Measurements from ENCODE around the gene GGA1. TPM values are rescaled to one million over a fixed set of nuclear protein-coding genes. Genes with fewer than 3 reads are reported as not detected.

Gene GGA1
- total RNA-seq, 4 donors from 2014 or later, result 30.3 to 44.7 (median 40.9) TPM

DNA sequence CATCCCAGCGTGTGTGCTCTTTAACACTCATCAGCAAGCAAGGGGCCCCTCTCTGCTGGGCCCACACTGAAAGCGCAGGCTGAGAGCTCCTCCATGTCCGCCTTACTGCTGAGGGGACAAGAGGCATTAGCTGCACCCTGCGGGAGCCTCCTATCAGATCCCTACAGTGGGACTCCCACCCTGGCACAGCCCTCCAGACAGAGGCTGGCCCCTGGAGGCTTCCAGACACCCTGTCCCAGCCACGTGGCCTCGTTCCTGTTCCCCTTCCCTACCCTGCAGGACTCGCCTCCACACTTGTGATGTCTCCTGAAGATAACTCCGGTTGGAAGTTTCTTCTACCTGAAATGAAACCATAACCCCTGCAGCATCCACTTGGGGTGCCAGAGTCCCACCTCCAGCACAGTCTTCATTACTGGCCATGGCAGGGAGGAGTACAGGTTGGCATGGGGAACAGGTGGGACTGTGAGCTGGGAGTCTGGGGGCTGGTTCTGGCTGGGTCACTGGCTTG is 25.8 kb downstream of the GGA1 start:
- peak overlapping the region; percentile 53 to 85 (median 76) for H3K27ac ChIP-seq (replicated peaks in 1 of 4)
- WGBS, result 31% methylated on average over 8 of the region's 8 CpGs
- peak overlapping the region; percentile 20 to 46 (median 27) for H3K4me3 ChIP-seq
- no peak for DNase-seq (ENCODE audit: extremely low spot score)
- H3K27me3 ChIP-seq, result peaks cover 0 to 8% (median 3%) of the 10 kb centered on the region in 4 donors
- intact Hi-C loops (cut with DNase I), result no loop called here
- peaks cover 0 to 34% (median 31%) of the 10 kb centered on the region in 4 donors for H3K36me3 ChIP-seq
- TF ChIP-seq EP300 (IDR thresholded peaks at IDR 0.05) (no peak), POLR2A (IDR thresholded peaks at IDR 0.05; ENCODE audit: low read depth) (no peak), POLR2AphosphoS5 (IDR thresholded peaks at IDR 0.05) (no peak)
- TF ChIP-seq, protein P1, sequence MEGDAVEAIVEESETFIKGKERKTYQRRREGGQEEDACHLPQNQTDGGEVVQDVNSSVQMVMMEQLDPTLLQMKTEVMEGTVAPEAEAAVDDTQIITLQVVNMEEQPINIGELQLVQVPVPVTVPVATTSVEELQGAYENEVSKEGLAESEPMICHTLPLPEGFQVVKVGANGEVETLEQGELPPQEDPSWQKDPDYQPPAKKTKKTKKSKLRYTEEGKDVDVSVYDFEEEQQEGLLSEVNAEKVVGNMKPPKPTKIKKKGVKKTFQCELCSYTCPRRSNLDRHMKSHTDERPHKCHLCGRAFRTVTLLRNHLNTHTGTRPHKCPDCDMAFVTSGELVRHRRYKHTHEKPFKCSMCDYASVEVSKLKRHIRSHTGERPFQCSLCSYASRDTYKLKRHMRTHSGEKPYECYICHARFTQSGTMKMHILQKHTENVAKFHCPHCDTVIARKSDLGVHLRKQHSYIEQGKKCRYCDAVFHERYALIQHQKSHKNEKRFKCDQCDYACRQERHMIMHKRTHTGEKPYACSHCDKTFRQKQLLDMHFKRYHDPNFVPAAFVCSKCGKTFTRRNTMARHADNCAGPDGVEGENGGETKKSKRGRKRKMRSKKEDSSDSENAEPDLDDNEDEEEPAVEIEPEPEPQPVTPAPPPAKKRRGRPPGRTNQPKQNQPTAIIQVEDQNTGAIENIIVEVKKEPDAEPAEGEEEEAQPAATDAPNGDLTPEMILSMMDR (IDR thresholded peaks at IDR 0.05), result no peak
- no peaks in the 10 kb centered on the region for H3K9me3 ChIP-seq
- H3K4me1 ChIP-seq, result peaks cover 41 to 49% (median 43%) of the 10 kb centered on the region in 4 donors

DNA sequence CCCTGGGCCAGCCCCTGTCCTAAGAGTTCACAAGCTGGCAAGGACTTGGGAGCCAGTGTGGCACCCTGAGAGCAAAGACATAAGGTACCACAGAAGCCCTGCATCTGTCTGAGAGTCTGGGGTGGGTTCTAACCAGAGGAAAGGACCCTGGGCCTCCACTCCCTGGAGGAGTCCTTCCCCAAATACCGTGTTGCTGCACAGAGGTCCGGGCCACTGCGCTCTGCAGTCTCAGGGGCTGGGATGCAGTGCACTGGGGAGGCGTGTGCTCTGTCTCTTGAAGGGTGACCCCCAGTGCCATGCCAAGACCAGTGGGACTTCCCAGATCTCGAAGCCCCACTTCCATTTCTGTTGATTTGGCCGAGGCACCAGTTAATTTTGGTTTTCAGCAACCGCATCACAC is 26.5 kb downstream of the GGA1 start:
- 91% methylated on average over 7 of the region's 7 CpGs for WGBS
- Histone ChIP-seq H3K27ac (replicated peaks in 1 of 4) (peak overlapping the region in 3 of 4 donors; percentile 71 to 85 (median 81)), H3K9me3 (no peaks in the 10 kb centered on the region), H3K27me3 (peaks cover 0 to 14% (median 10%) of the 10 kb centered on the region in 4 donors), H3K36me3 (peaks cover 0 to 27% (median 24%) of the 10 kb centered on the region in 4 donors), H3K4me3 (no peak overlapping the region), H3K4me1 (peaks cover 47 to 56% (median 50%) of the 10 kb centered on the region in 4 donors)
- TF ChIP-seq EP300 (IDR thresholded peaks at IDR 0.05), result no peak
- TF ChIP-seq POLR2AphosphoS5 (IDR thresholded peaks at IDR 0.05), result no peak
- TF ChIP-seq, protein P1 (IDR thresholded peaks at IDR 0.05), result no peak
- no peak for TF ChIP-seq POLR2A (IDR thresholded peaks at IDR 0.05; ENCODE audit: low read depth)
- intact Hi-C loops (cut with DNase I), result no loop called here
- no peak for DNase-seq (ENCODE audit: extremely low spot score)

DNA sequence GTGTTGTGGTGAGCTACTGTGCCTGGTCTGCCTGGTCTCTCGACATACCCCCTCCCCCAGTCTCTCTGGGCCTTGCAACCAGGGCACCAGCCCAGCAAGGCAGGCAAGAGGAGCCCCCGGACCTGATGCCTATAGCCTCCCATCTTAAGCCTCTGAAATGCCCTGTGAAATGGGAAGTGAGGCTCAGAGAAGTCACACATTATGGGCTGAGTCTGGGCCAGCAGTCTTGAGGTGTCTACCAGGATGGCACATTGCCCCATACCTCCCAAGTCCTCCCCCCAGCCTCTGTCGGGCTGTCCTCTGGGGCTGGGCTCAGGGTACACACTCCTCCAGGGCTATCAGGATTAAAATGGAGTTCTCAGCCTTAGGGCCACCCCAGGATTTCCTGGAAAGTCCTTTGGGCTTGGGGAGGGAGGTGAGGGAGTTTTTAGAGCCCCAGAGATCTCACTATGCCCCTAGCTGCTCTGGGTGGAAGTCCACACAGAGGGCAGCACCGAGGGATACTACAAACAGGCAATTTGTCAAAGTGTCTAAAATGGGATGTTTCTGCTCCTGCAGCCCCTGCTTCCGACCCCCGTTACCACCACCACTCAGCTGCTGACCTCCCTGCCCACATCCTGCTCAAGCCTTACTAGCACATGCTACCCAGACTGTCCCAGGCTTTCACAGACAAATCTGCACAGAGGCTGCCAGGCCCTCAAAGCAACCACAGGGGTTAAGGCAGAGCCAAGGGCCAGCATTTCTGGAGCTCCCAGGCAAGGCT is 27.7 kb downstream of the GGA1 start:
- TF ChIP-seq, protein P1 (IDR thresholded peaks at IDR 0.05), result no peak
- TF ChIP-seq POLR2A (IDR thresholded peaks at IDR 0.05; ENCODE audit: low read depth) (no peak), POLR2AphosphoS5 (IDR thresholded peaks at IDR 0.05) (no peak), EP300 (IDR thresholded peaks at IDR 0.05) (no peak)
- peaks cover 3 to 26% (median 12%) of the 10 kb centered on the region in 4 donors for H3K27me3 ChIP-seq
- H3K4me1 ChIP-seq, result peaks cover 53 to 68% (median 57%) of the 10 kb centered on the region in 4 donors
- WGBS, result 77% methylated on average over 2 of the region's 6 CpGs
- H3K27ac ChIP-seq (replicated peaks in 1 of 4), result peak overlapping the region in 1 of 4 donors; percentile 7
- intact Hi-C loops (cut with DNase I), result no loop called here
- H3K9me3 ChIP-seq, result no peaks in the 10 kb centered on the region
- H3K4me3 ChIP-seq, result no peak overlapping the region
- peaks cover 0 to 16% (median 14%) of the 10 kb centered on the region in 4 donors for H3K36me3 ChIP-seq
- DNase-seq (ENCODE audit: extremely low spot score), result no peak

DNA sequence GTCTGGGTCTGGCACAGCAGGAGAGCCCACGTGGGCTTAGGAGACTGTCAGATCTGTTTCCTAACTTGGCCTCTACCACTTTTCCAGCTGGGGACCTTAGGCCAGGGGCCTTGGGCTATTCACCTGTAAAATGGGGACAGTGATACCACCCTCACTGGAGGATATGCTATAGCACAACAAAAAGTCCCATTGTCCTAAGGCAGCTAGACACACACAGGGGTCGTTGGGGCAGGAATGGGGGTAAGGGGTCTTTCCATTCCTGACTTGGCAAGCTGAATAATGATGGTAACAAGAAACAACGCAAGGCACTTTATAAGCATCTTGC is 28.3 kb downstream of the GGA1 start:
- peaks cover 53 to 68% (median 57%) of the 10 kb centered on the region in 4 donors for H3K4me1 ChIP-seq
- H3K36me3 ChIP-seq, result peaks cover 0 to 10% (median 8%) of the 10 kb centered on the region in 4 donors
- H3K27ac ChIP-seq (replicated peaks in 1 of 4), result peak overlapping the region in 1 of 4 donors; percentile 7
- no peaks in the 10 kb centered on the region for H3K9me3 ChIP-seq
- no peak for DNase-seq (ENCODE audit: extremely low spot score)
- intact Hi-C loops (cut with DNase I), result no loop called here
- TF ChIP-seq, protein P1 (IDR thresholded peaks at IDR 0.05), result no peak
- TF ChIP-seq POLR2A (IDR thresholded peaks at IDR 0.05; ENCODE audit: low read depth), result no peak
- no peak for TF ChIP-seq EP300 (IDR thresholded peaks at IDR 0.05)
- TF ChIP-seq POLR2AphosphoS5 (IDR thresholded peaks at IDR 0.05), result no peak
- WGBS, result 71% methylated on average over 3 of the region's 3 CpGs
- H3K27me3 ChIP-seq, result peaks cover 3 to 32% (median 12%) of the 10 kb centered on the region in 4 donors
- no peak overlapping the region for H3K4me3 ChIP-seq
